OCI-LY1 (cell line): ENCODE data around the gene FBXO8.

Experiments
- H2AFZ ChIP-seq: fragments of 200-600 bp; sonication (generic), shearing (Covaris generic); 2 replicates; pipeline ENCODE4 v1.6.0; 2014; ENCODE audit warnings: antibody characterized with exemption, mild to moderate bottlenecking, low read length
- H3F3A ChIP-seq: fragments of 200-600 bp; sonication (generic), shearing (Covaris generic); 2 replicates; pipeline ENCODE4 v1.6.0; 2014; ENCODE audit warnings: mild to moderate bottlenecking, antibody characterized with exemption, low read length, moderate library complexity; ENCODE audit not compliant: insufficient read depth
- H3K27ac ChIP-seq: fragments of 200-600 bp; sonication (generic); 2 replicates; pipeline ENCODE4 v1.5.1; 2014; ENCODE audit warnings: low read length, mixed run types, mild to moderate bottlenecking, low read depth; ENCODE audit not compliant: poor library complexity, severe bottlenecking
- H3K27me3 ChIP-seq: fragments of 200-600 bp; sonication (generic); 2 replicates; pipeline ENCODE4 v1.6.0; 2014; ENCODE audit warnings: antibody characterized with exemption, mild to moderate bottlenecking, low read length, moderate library complexity; ENCODE audit not compliant: insufficient read depth
- H3K36me3 ChIP-seq: fragments of 200-600 bp; sonication (generic); 2 replicates; pipeline ENCODE4 v1.6.1; 2014; ENCODE audit warnings: mild to moderate bottlenecking, antibody characterized with exemption, low read length, moderate library complexity, mixed read lengths; ENCODE audit not compliant: insufficient read depth
- H3K4me1 ChIP-seq: fragments of 200-600 bp; sonication (generic); 2 replicates; pipeline ENCODE4 v1.5.1; 2014; ENCODE audit warnings: mild to moderate bottlenecking, low read length, moderate library complexity; ENCODE audit not compliant: insufficient read depth, severe bottlenecking
- H3K4me2 ChIP-seq: fragments of 200-600 bp; sonication (generic), shearing (Covaris generic); 2 replicates; pipeline ENCODE4 v1.6.1; 2014; ENCODE audit warnings: low read length
- H3K4me3 ChIP-seq: fragments of 200-600 bp; sonication (generic); 2 replicates; pipeline ENCODE4 v1.5.1; 2014; ENCODE audit warnings: low read length, low read depth, mild to moderate bottlenecking, mixed read lengths; ENCODE audit not compliant: poor library complexity, severe bottlenecking
- H3K79me2 ChIP-seq: fragments of 200-600 bp; shearing (Covaris generic); 2 replicates; pipeline ENCODE4 v1.6.1; 2016; ENCODE audit warnings: mixed run types, low read length, mixed read lengths; ENCODE audit not compliant: insufficient read depth
- H3K9ac ChIP-seq: fragments of 200-600 bp; sonication (generic), shearing (Covaris generic); 2 replicates; pipeline ENCODE4 v1.6.1; 2014; ENCODE audit warnings: mild to moderate bottlenecking, low read length, mixed read lengths
- H3K9me2 ChIP-seq: fragments of 200-600 bp; sonication (generic), shearing (Covaris generic); 2 replicates; pipeline ENCODE4 v1.6.1; 2014; ENCODE audit warnings: low read depth, mild to moderate bottlenecking, low read length, mixed read lengths
- H3K9me3 ChIP-seq: fragments of 200-600 bp; shearing (Covaris generic); 2 replicates; pipeline ENCODE4 v1.6.1; 2014; ENCODE audit warnings: low read length, mixed read lengths
- H4K20me1 ChIP-seq: fragments of 200-600 bp; sonication (generic), shearing (Covaris generic); 2 replicates; pipeline ENCODE4 v1.6.0; 2016; ENCODE audit warnings: mild to moderate bottlenecking, low read length; ENCODE audit not compliant: insufficient read depth
- EZH2 ChIP-seq: fragments of 200-600 bp; sonication (generic), shearing (Covaris generic); IDR thresholded peaks from 2 replicates; pipeline ENCODE4 v1.8.0; 2017; ENCODE audit warnings: borderline replicate concordance, mixed run types, mild to moderate bottlenecking, antibody characterized with exemption, low read length, moderate library complexity, mixed read lengths
- TF ChIP-seq, protein P1 (sequence below): fragments of 200-600 bp; sonication (generic), shearing (Covaris generic); IDR thresholded peaks from 2 replicates; pipeline ENCODE4 v1.5.1; 2017; ENCODE audit warnings: mild to moderate bottlenecking, antibody characterized with exemption, low read length, moderate library complexity, mixed read lengths

Gene FBXO8

DNA sequence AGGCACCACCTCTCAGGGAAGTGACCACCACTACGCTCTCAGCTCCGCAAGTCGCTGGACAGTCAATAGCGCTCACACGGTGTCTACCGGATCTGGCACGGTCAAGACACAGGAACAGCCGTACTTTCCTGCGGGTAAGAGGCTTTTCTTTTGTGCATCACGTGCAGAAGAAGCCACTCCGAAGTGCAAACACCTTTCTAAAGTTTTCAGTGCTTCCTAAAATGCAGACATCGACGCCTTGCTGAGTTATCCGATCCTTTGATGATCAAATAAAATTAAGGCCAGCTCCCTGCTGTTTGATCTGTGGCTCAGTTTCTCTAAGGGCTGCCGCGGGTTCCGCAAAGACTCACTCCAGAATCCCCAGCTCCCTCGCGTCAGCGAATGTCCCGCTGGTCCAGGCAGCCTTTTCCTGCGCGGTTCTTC is 71.8 kb downstream of the FBXO8 start:
- Histone ChIP-seq H3K27me3 (no peaks in the 10 kb centered on the region), H3K4me1 (no peaks in the 10 kb centered on the region), H3K9me3 (no peaks in the 10 kb centered on the region), H3K4me2 (no peak overlapping the region), H3K4me3 (no peak overlapping the region), H3K27ac (no peak overlapping the region), H2AFZ (no peak overlapping the region), H3K36me3 (no peaks in the 10 kb centered on the region), H3K79me2 (no peaks in the 10 kb centered on the region), H4K20me1 (no peaks in the 10 kb centered on the region), H3K9me2 (no peaks in the 10 kb centered on the region), H3F3A (no peaks in the 10 kb centered on the region), H3K9ac (no peak overlapping the region)
- TF ChIP-seq, protein P1, sequence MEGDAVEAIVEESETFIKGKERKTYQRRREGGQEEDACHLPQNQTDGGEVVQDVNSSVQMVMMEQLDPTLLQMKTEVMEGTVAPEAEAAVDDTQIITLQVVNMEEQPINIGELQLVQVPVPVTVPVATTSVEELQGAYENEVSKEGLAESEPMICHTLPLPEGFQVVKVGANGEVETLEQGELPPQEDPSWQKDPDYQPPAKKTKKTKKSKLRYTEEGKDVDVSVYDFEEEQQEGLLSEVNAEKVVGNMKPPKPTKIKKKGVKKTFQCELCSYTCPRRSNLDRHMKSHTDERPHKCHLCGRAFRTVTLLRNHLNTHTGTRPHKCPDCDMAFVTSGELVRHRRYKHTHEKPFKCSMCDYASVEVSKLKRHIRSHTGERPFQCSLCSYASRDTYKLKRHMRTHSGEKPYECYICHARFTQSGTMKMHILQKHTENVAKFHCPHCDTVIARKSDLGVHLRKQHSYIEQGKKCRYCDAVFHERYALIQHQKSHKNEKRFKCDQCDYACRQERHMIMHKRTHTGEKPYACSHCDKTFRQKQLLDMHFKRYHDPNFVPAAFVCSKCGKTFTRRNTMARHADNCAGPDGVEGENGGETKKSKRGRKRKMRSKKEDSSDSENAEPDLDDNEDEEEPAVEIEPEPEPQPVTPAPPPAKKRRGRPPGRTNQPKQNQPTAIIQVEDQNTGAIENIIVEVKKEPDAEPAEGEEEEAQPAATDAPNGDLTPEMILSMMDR = no peak
- no peak for TF ChIP-seq EZH2

DNA sequence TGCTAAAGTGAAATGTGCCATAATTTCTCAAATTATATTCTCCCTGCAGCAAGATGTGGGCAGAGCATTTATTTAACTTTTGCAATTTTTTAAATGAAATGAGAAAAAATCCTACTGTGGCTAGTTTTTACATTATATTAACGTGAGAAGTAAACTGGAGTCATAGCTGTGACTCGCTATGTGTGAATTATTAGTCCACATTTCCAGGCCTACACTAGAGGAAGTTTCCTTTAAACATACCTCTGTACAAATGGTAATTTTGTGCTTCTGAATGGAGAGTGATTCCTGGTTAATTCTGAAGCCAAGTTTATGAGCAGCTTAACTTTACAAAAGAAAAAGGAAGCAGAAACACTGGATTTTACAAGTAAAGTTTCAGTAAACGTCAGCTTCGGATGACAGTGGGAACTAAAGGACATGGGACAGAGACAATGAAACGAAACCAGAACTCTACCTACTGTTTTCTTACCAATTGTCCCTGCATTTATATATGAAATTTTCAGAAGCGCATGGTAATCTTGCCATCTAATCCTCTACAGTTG is 72.4 kb downstream of the FBXO8 start:
- no peak overlapping the region for H3K4me3 ChIP-seq
- no peak overlapping the region for H3K27ac ChIP-seq
- H3K36me3 ChIP-seq = no peaks in the 10 kb centered on the region
- H3K4me1 ChIP-seq = no peaks in the 10 kb centered on the region
- no peak for TF ChIP-seq EZH2
- TF ChIP-seq, protein P1 = no peak
- no peaks in the 10 kb centered on the region for H3K79me2 ChIP-seq
- H3F3A ChIP-seq = no peaks in the 10 kb centered on the region
- H3K9ac ChIP-seq = no peak overlapping the region
- H3K9me3 ChIP-seq = no peaks in the 10 kb centered on the region
- H3K27me3 ChIP-seq = no peaks in the 10 kb centered on the region
- H3K9me2 ChIP-seq = no peaks in the 10 kb centered on the region
- no peaks in the 10 kb centered on the region for H4K20me1 ChIP-seq
- no peak overlapping the region for H3K4me2 ChIP-seq
- no peak overlapping the region for H2AFZ ChIP-seq

DNA sequence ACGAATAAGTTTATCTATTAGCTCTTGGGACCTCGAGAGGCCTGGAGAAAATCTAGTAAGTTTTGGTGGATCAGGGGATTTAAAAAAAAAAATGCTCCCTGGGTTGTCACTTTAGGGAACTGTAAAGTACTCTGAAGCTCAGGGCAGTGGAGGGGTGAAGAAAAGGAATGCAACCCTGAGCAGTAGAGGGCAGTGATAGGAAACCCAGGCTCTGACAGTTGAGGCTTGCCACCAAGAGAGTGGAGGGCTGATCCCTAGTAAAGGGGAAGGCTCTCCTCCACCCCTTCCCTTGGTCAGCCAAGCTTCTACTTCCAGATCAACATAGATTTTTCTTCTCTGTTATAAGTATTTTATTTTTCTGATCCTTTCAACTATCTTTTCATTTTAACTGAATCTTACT is 73.1 kb downstream of the FBXO8 start:
- no peak for TF ChIP-seq EZH2
- TF ChIP-seq, protein P1 = 0 out of 2 replicates have a peak, but pooled peaks have one; percentile 8
- no peak overlapping the region for H3K4me2 ChIP-seq
- H3K79me2 ChIP-seq = no peaks in the 10 kb centered on the region
- H4K20me1 ChIP-seq = no peaks in the 10 kb centered on the region
- H3K9me2 ChIP-seq = no peaks in the 10 kb centered on the region
- no peaks in the 10 kb centered on the region for H3K36me3 ChIP-seq
- no peaks in the 10 kb centered on the region for H3K4me1 ChIP-seq
- no peak overlapping the region for H3K27ac ChIP-seq
- H3K27me3 ChIP-seq = no peaks in the 10 kb centered on the region
- no peak overlapping the region for H3K4me3 ChIP-seq
- no peak overlapping the region for H2AFZ ChIP-seq
- H3F3A ChIP-seq = no peaks in the 10 kb centered on the region
- no peak overlapping the region for H3K9ac ChIP-seq
- no peaks in the 10 kb centered on the region for H3K9me3 ChIP-seq
